Right lobe of liver (tissue), 6 donors: ENCODE data around the gene DARS2. TPM values are rescaled to one million over a fixed set of nuclear protein-coding genes. Genes with fewer than 3 reads are reported as not detected.

ENCODE experiments used
- ATAC-seq, 4 donors: fragments of 200-7000 bp; cut with Tn5 transposase; one replicate each; pipeline ENCODE4 v1.9.1; 2020; ENCODE audit warnings: mild to moderate bottlenecking in 4 of 4, moderate library complexity in 4 of 4
- DNase-seq, 3 donors: peaks; one replicate each; pipeline ENCODE4 v3.0.0-alpha.2; 2020
- H3K27ac ChIP-seq, 3 donors: fragments of 200-600 bp; one replicate each; pipeline ENCODE4 v1.8.0; 2022
- H3K27me3 ChIP-seq, 2 donors: fragments of 200-600 bp; one replicate each; pipeline ENCODE4 v1.8.0; 2022
- H3K36me3 ChIP-seq, 4 donors: fragments of 200-600 bp; sonication (generic) in 1 of 4; one replicate each; pipeline versions ENCODE4 v1.5.1 to v1.8.0; 2017 to 2022; ENCODE audit warnings: control low read depth in 1 of 4
- H3K4me1 ChIP-seq, 4 donors: fragments of 200-600 bp; sonication (generic) in 1 of 4; one replicate each; pipeline versions ENCODE4 v1.5.1 to v1.8.0; 2017 to 2022; ENCODE audit warnings: control low read depth in 1 of 4
- H3K4me3 ChIP-seq, 3 donors: fragments of 200-600 bp; one replicate each; pipeline ENCODE4 v1.8.0; 2022
- H3K9me3 ChIP-seq, 4 donors: fragments of 200-600 bp; sonication (generic) in 1 of 4; one replicate each; pipeline versions ENCODE4 v1.5.1 to v1.8.0; 2017 to 2022; ENCODE audit warnings: control low read depth in 1 of 4
- CTCF ChIP-seq, 4 donors: fragments of 200-600 bp in 3 of 4; fragments of 450-650 bp in 1 of 4; IDR thresholded peaks; one replicate each; pipeline versions ENCODE4 v1.5.1 to v1.8.0; 2016 to 2022; ENCODE audit warnings: antibody characterized with exemption in 4 of 4, mild to moderate bottlenecking in 2 of 4
- POLR2A ChIP-seq: fragments of 450-650 bp; IDR thresholded peaks from one replicate; pipeline ENCODE4 v1.6.1; 2017; ENCODE audit warnings: antibody characterized with exemption, mild to moderate bottlenecking
- WGBS: methylation state at CpG from one replicate; pipeline ENCODE4 v1.1.6; 2018; ENCODE audit warnings: low coverage, low lambda C conversion rate; ENCODE audit not compliant: insufficient coverage; ENCODE audit errors: missing lambda C conversion rate; 5-methylcytosine and 5-hydroxymethylcytosine counted together
- intact Hi-C, 2 donors: fragments of 100-400 bp; cut with DNase I; formaldehyde crosslinking; loops; one replicate each; pipeline versions ENCODE4 v1.11.2 to v1.14.1; 2022
- total RNA-seq, 6 experiments: library from RNA; depleted of rRNA in 2 of 6; stranded (reverse); fragments of >200 nt in 2 of 6; fragmentation: NEBNext Ultra II Directional in 3 of 6; extraction: Animal tissue kit (Norgen Biotek cat#: 25700) in 3 of 6; gene quantifications; one replicate each; pipeline versions ENCODE4 v1.1.0 to v1.2.4, GENCODE V29; 2016 to 2023
- donor health status: DM: no; HTN: yes; CAD: no.
- donor health status: DM: no; HTN: no; CAD: no.
- donor health status: DM: no; HTN: no; CAD: no.
- donor health status: DM: no; HTN: yes; CAD: no.
- donor health status: DM: no; HTN: yes; CAD: no.

The DARS2 gene
- total RNA-seq, 6 experiments from 2014 or later, result 10.0 to 14.6 (median 13.4) TPM

DNA sequence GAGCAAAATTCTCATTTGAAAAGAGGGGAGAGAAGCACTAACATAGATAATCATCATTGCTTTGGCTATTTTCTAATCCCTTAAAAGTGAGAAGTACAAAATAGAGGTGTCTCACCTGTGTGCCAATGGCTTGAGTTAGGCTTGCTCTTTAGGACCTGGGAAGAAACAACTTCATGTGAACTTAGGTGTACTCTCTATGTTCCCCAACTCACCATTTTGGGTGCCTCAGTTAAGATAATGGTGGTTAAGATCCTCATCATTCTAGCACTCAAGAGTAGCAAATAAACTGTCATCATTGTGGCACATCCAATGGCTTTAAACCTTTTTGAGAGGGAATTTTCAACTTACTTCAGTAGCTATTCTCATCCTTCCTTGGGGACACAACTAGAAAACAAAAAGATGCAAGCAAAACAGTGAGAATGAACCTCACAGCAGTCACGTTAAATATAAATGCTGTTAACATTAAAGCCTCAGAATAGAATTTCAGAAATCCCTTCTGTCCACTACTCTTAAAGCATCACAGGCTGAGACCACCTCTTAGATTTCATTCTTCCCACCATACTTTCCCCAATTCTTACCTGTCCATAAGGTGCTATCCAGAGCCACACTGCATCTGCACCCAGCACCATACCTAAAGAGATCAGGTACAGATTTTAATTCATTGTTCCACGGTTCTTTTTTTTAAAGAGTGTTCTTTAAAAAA lies 42.1 kb downstream of the DARS2 start:
- H3K4me3 ChIP-seq, result peak overlapping the region; percentile 72 to 90 (median 79)
- TF ChIP-seq CTCF (IDR thresholded peaks at IDR 0.05) (no peak), POLR2A (no peak)
- 43% methylated on average over 2 of the region's 2 CpGs for WGBS
- H3K27ac ChIP-seq, result peak overlapping the region in 1 of 3 donors; percentile 69
- H3K4me1 ChIP-seq, result peaks cover 0 to 32% (median 12%) of the 10 kb centered on the region in 4 donors
- ATAC-seq (no peak), DNase-seq (no peak)
- intact Hi-C loops, result no loop called here
- H3K9me3 ChIP-seq, result no peaks in the 10 kb centered on the region
- H3K36me3 ChIP-seq, result peaks cover 12 to 42% (median 24%) of the 10 kb centered on the region in 4 donors
- no peaks in the 10 kb centered on the region for H3K27me3 ChIP-seq

DNA sequence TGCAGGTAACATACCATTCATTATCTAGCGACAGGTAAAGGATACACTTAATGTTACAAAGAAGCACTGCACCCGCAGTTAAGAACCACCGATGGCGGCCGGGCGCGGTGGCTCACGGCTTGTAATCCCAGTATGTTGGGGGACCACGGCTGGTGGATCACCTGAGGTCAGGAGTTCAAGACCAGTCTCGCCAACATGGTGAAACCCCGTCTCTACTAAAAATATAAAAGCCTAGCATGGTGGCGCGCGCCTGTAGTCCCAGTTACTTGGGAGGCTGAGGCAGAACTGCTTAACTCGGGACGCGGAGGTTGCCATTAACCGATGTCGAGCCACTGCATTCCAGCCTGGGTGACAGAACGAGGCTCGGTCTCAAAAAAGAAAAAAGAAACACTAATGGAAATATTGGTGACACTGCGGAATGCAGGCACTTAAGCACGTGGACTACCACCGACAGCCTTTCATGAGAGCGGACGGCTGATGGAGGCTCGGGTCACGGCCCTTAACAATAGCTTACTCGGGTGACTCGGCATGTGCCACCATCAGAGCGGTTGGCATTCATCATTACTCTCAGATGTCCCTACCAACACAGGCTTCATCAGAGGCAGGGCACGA lies 42.8 kb downstream of the DARS2 start:
- Histone ChIP-seq H3K9me3 (no peaks in the 10 kb centered on the region), H3K27ac (peak overlapping the region; percentile 37 to 95 (median 69)), H3K27me3 (no peaks in the 10 kb centered on the region), H3K4me1 (peaks cover 0 to 32% (median 12%) of the 10 kb centered on the region in 4 donors), H3K36me3 (peaks cover 12 to 42% (median 24%) of the 10 kb centered on the region in 4 donors), H3K4me3 (peak overlapping the region; percentile 72 to 90 (median 79))
- TF ChIP-seq CTCF (IDR thresholded peaks at IDR 0.05) (no peak), POLR2A (no peak)
- whole genome bisulfite sequencing, result 16% methylated on average over 31 of the region's 32 CpGs
- DNase-seq (peak in 1 of 3 donors; percentile 30), ATAC-seq (peak in 2 of 4 donors; percentile 1 to 3)
- intact Hi-C loops, result no loop called here

DNA sequence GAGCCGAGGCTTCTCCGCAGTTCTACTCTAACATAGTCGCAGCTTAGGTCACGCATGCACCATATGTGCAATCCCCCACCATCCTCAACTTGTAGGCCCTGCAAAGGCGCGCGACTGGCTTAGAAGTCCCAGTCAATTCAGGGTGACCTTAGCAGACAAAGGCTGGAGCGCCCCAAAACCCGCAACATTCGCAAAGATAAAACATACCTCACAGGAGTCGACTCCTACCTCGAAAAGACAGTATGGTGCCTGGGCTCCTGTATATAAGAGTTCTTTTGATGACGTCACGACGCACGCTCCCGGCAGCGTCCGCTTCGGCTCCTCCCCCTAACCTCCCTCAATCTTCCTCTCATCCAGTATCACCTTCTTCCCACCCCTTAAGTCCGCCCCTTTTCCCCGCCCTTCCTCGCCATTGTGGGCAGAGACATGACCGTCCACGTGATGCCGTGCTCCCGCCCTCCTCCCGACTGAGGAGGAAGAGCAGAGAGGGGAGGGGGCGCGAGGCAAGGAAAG lies 43.3 kb downstream of the DARS2 start, which contains the start of gene GAS5:
GAS5 (minus strand) TSS at position 237 of the 513 bp plus-strand sequence.
- H3K36me3 ChIP-seq, result peaks cover 12 to 40% (median 24%) of the 10 kb centered on the region in 4 donors
- peak within 1 kb of the TSS; percentile 72 to 90 (median 79) for H3K4me3 ChIP-seq
- no peaks in the 10 kb centered on the region for H3K27me3 ChIP-seq
- peaks cover 0 to 32% (median 12%) of the 10 kb centered on the region in 4 donors for H3K4me1 ChIP-seq
- 1% methylated on average over 20 of the region's 30 CpGs for WGBS
- H3K9me3 ChIP-seq, result no peaks in the 10 kb centered on the region
- DNase-seq (peak; percentile 99 to 100 (median 100)), ATAC-seq (peak; percentile 86 to 94 (median 90))
- intact Hi-C loops, result no loop called here
- TF ChIP-seq POLR2A (peak; percentile 98), CTCF (IDR thresholded peaks at IDR 0.05) (no peak)
- peak within 1 kb of the TSS; percentile 91 to 99 (median 95) for H3K27ac ChIP-seq

GRCh38 chr1:173868266-173869020 lies 44.0 kb downstream of the DARS2 start, which contains the start of gene ZBTB37:
Gene ZBTB37 (plus strand): TSS chr1:173868380. CDS start chr1:173870226, 1,846 bp downstream.
- Histone ChIP-seq H3K36me3 (peaks cover 7 to 34% (median 21%) of the 10 kb centered on the region in 4 donors), H3K9me3 (no peaks in the 10 kb centered on the region), H3K27ac (peak within 1 kb of the TSS; percentile 91 to 99 (median 95)), H3K27me3 (no peaks in the 10 kb centered on the region), H3K4me3 (peak within 1 kb of the TSS; percentile 72 to 90 (median 79)), H3K4me1 (peaks cover 0 to 32% (median 12%) of the 10 kb centered on the region in 4 donors)
- TF ChIP-seq POLR2A (no peak), CTCF (IDR thresholded peaks at IDR 0.05) (no peak)
- under 1% methylated on average over 43 of the region's 53 CpGs for WGBS
- ATAC-seq, result peak; percentile 76 to 85 (median 78)
- intact Hi-C loops, result no loop called here
- DNase-seq, result peak; percentile 94 to 96 (median 95)
